ENCODE results near the gene GYS2.
"Not testable (repeated sequence)": the region's sequence is repeated elsewhere in the genome, so short reads cannot be mapped to it uniquely, and the experiment has no call there.

GYS2 gene

DNA sequence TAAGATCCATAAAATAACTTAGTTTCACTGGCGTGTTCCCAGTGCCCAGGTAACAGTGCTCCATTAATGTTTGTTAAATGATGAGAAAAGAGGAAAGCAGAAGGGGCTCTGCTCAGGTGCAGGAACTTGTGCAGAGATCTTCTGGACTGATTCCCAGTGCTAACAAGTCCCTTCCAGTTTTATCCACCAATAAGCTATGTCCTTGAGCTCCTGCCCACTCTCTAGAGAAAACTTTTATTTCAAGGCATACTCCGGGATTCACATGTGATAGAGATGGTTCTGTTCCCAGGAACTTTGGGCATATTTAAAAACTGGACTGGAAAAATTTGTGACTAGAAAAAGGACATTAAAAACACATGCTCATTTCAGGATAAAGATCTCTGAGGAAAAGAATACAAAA lies 1.9 kb downstream of the GYS2 start:
- DNase-seq (ENCODE audit: low read depth in 3 of 3): no peak

DNA sequence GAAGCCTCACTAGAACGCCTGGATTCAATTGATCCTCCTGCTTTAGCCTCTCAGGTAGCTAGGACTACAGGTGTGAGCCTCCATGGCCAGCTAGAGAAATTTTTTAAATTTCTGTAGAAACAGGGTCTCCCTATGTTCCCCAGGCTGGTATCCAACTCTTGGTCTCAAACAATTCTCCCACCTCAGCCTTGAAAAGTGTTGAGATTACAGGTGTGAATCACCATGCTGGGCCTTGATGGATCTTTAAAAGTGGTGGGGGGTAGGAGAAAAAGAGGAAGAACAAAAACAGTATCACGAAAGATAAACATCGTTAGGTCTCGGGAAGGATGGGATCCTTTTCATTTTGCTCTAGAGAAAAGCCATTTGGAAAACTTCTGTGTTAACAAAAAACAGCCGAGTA lies 4.5 kb downstream of the GYS2 start:
- no peak for DNase-seq (ENCODE audit: low read depth in 3 of 3)

DNA sequence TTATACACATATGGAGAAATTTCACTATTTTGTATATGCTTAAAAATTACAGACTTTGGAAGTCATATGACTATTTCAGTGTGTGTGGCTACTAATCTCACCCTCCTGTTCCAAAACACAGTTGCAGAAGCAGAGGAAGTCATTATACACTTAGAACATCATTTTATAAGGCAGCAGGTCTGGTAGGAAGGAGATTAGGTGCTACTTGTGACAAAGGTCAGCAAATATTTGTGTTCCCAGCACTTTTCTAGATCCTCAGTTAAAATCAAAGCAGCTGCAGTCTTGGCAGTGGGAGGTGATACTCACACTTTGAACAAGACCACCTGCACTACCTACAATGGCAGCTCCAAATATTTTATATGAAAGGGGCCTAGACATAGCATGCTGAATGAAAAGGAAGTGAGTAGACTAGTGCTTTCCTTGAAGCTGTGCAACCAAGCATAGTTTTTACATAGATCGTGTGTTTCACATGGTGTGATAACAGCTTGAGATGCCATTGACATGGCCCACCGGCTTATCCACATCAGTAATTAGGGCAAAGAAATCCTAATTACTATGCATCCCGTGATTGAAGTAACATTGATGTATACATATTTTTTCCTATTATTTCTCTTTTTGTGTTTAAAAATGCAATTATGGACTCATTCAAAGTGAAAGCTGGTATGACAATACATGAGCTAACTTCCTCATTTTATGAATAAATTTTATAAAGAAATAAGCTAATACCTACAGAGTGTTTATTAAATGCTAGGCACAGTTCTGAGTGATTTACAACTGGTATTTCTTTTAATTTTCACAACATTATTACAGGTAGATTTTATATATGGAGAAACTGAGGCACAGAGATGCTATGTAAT lies 5.3 kb downstream of the GYS2 start:
- DNase-seq (ENCODE audit: low read depth in 3 of 3): no peak

GRCh38 chr12:21598651-21599050 lies 6.0 kb downstream of the GYS2 start:
- DNase-seq (ENCODE audit: low read depth in 3 of 3): no peak

GRCh38 chr12:21595356-21595755 lies 9.3 kb downstream of the GYS2 start:
- not testable (repeated sequence) for DNase-seq (ENCODE audit: low read depth in 3 of 3)

GRCh38 chr12:21585485-21585884 lies 19.2 kb downstream of the GYS2 start:
- no peak for DNase-seq (ENCODE audit: low read depth in 3 of 3)

- DNase-seq (ENCODE audit: low read depth in 3 of 3): not testable (repeated sequence)
These were observed 20.1 kb downstream of the GYS2 start for GRCh38 chr12:21584403-21585182.

DNA sequence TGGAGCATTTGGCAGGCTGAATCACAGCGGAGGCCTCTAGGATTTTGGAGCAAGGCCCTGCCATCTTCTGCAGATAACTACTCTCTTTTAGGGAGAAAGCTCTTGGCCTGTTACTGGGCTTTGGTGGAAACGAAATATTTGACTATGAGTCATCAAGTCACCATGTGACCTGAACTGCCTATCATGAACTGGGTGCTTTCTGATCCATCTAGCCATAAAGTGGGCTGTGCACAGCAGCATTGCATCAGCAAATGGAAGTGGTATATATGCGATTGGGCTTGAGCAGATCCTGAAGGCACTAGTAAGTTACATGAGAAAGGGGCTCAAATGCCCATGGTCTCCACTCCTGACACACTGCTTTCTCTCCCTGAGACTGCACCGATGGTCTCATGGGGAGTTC lies 21.1 kb downstream of the GYS2 start:
- DNase-seq (ENCODE audit: low read depth in 3 of 3): no peak

DNA sequence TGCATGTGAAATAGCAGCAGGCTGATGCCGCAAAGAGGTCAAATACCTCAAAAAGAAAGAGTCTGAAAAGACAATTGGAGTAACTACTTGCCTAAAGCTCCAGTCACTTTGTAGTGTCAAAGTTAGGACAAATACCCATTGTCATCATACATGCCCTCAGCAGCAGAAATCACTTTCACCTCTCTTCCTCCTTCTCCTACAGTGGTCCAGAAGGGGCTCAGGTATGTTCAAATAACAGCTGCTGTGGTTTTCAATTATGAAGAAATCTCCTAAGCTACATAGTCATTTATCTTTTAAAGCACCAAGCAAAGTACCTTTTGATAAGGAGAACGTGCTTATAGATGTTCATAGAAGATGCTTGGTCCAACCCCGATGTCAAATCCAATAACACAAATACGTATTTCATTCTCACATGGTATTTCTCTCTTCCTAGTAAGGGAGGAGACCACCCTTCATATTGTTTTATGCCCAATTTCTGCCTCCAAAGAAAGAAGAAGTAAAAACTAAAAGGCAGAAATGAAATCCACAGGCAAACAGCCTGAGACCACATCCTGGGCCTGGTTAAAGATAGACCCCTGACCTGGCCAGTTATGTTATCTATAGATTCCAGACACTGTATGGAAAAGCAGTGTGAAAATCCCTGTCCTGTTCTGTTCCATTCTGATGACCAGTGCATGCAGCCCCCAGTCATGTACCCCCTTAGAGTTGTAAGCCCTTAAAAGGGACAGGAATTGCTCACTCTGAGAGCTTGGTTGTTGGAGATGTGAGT lies 23.7 kb downstream of the GYS2 start:
- DNase-seq (ENCODE audit: low read depth in 3 of 3): no peak

GRCh38 chr12:21577516-21577915 lies 27.1 kb downstream of the GYS2 start:
- no peak for DNase-seq (ENCODE audit: low read depth in 3 of 3)

DNA sequence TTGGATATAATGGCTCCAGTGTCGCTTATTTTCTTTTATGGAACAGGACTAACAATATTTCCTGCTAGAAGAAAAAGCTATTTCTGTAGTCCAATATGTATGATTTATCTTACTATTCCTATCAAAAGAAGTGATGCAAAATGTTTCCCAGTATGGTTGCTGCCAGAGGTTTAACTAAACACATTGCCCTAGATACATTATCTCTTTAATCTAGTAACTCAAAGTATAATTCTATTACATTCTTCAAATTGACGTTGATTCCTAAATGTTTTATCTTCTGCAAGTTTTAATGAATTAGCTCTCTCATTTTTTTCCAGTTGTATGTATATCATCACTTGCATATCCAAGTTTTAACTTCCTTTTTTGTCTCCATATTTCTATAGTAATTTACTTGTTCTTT lies 28.2 kb downstream of the GYS2 start:
- no peak for DNase-seq (ENCODE audit: low read depth in 3 of 3)

DNA sequence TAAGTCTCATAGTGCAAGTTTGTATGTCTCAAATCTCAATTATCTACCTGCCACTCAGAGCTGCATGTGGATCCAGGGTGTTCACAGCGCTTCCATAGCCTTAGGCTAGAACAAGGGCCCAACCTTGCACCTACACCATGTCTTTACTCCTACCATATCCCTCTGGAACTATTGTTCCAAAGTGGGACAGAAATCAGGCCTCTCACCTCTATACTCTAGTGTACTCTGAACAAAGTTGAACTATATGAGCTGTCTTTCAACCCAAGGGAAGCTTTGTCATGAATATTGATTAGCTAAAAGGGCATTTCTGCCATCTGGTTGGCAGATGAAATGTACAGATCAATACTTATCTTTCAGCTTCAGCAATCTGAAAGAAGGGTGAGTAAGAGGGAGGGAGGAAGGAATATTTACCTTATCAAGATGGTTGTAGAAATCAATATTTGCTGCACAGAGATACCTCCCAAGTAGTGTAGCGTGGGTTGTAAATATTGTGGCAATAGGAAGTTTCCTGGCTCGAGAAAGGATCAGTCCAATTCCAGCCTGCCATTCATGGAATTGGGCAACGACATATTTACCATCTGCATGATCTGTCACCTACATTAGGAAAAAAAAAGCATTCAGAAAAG lies 30.8 kb downstream of the GYS2 start:
- no peak for DNase-seq (ENCODE audit: low read depth in 3 of 3)

DNA sequence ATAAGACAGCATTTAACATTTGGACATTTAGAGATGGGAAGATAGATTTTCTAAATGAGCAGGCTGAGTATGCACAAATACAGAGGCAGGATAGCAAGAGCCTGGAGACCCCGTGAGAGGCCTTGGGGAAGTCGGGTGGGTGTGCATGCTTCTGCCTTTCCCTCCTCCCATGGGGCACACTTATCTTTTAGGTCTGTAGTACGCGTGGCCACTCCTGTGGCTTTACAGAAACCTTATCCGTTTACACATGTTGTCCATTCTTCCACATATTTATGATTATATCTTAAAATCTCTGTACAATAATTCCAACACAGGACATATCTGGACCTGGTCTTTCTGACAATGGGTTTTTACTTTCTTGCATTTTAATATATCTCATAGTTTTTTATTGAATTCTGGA lies 33.6 kb downstream of the GYS2 start:
- no peak for DNase-seq (ENCODE audit: low read depth in 3 of 3)

- DNase-seq (ENCODE audit: low read depth in 3 of 3): no peak
These were observed 36.5 kb downstream of the GYS2 start for GRCh38 chr12:21568115-21568514.

- DNase-seq (ENCODE audit: low read depth in 3 of 3): no peak
These were observed 37.7 kb downstream of the GYS2 start for GRCh38 chr12:21566907-21567394.

- DNase-seq (ENCODE audit: low read depth in 3 of 3): no peak
These were observed 38.3 kb downstream of the GYS2 start for GRCh38 chr12:21566223-21566906.

DNA sequence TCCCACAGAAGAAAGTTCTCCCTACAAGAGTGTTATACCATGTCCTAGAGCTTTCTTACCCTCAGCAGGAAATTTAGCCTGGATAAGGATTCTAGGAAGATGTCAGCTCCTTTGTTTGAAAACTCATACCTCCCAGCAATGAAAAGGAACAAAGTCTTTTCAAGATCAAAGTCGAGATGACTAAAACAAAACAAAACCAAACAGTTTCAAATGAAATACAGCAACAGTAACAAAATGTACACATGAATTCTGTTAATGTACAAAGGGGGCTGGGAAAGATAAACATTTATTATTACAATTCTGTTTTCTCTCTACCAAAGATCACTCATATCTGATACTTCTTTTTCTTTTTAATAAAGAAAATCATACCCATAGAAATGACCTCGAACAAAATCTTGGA lies 41.8 kb downstream of the GYS2 start:
- no peak for DNase-seq (ENCODE audit: low read depth in 3 of 3)

GRCh38 chr12:21561158-21561557 lies 43.5 kb downstream of the GYS2 start:
- DNase-seq (ENCODE audit: low read depth in 3 of 3): no peak

DNA sequence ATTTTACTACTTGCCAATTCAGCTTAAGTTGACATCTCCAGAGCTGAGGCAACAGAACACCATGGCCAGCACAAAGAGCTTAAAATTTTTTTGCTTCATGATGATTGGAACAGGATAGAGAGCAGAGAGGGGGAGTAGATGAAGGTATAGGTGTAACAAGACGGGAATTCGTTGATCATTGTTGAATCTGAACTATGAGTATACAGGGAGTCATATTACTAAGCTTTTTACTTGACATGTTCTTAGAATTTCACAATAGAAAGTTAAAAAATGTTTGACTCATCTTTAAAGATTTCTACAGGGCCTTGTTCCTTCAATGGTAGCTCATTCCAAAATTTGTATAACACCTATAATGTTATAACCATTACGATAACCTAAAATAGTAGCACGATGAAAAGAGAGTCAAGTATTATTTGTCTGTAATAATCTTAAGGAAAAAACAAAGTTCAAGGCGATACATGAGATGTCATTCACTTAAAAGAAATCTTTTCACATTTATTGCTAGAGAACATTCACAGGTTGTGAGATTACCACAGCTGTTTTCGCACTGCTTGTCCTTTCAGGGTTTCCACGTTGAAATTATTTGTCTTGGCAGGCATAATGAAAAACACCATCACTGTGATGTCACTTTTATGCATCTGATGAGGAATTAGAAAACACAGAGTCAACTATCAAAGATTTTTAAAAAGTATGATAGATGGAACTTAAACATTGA lies 44.6 kb downstream of the GYS2 start:
- no peak for DNase-seq (ENCODE audit: low read depth in 3 of 3)

DNA sequence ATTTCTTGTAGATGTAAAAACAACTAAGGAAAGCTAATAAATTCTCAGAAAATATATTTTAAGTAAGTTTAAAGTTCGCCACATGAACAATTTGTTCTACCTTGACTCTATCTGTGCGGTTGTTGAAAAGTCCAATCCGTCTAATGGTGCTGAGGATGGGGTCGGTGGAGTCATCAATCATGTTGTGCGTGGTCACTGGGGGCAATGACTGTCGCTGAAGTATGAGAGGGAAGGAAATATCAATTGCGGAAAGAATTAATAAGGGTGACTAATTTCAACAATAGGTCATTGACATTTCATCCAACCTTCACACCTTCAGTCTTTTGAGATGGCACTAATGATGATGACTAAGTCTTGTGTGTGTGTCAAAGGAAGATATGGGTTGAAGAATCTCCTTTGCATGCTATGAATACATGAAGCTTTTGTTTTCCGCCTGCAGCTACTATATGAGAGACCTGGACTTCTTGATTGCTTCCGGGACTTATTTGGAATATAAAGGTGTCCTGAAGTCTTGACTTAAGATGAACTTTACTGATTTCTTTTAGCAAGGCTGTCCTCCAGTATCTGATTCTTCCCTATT lies 46.5 kb downstream of the GYS2 start:
- no peak for DNase-seq (ENCODE audit: low read depth in 3 of 3)
